ENCODE results near the gene RAB11FIP3.

- no peak for TF ChIP-seq CTCF (conservative IDR thresholded peaks at IDR 0.05 in 1 of 2, IDR thresholded peaks at IDR 0.05 in 1 of 2; ENCODE audit: extremely low read depth in 1 of 2, insufficient read depth in 1 of 2, low read depth in 1 of 2, low read length in 2 of 2)
- TF ChIP-seq EZH2 (IDR thresholded peaks at IDR 0.05; ENCODE audit: borderline replicate concordance, low read length): no peak
Measured at GRCh38 chr16:424623-425081, 797 bp upstream of the RAB11FIP3 start.
